Endometrial microvascular endothelial cells (primary cell): ENCODE results near the gene ASRGL1. TPM values are rescaled to one million over a fixed set of nuclear protein-coding genes. Genes with fewer than 3 reads are reported as not detected.

ENCODE experiments used
- in situ Hi-C: cut with HindIII; loops from 2 replicates; pipeline ENCODE4 v1.10.0; 2017; ENCODE audit warnings: low sequenced_read_pairs, low pct_unique_long_range_greater_than_20kb; ENCODE audit errors: inconsistent ontology term
- total RNA-seq: library from RNA; depleted of rRNA; stranded (reverse); fragments of >200 nt; gene quantifications from one replicate; pipeline ENCODE4 v1.2.3, GENCODE V29; 2015; ENCODE audit errors: inconsistent ontology term

The ASRGL1 gene
- total RNA-seq, 1 donor from 2014 or later: 53.3 TPM

DNA sequence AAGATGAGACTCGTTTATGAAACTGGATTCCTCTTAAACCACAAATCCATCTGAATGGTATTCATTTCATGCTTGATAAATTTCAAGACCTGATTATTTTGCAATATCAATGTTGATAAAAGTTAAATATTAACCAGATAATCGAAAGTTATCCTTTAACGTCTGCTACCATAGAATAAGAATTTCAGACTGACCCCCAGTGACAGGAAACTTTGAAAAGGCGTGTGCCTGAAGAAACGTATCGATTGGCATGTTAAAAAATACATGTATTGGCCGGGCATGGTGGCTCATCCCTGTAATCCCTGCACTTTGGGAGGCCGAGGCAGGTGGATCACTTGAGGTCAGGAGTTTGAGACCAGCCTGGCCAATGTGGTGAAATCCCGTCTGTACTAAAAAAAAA, 95.4 kb downstream of the ASRGL1 start:
- in situ Hi-C loops: loop anchor here (25.0 kb wide), 1 partner anchor 130 kb away; the partner anchor contains the start of gene EEF1G

DNA sequence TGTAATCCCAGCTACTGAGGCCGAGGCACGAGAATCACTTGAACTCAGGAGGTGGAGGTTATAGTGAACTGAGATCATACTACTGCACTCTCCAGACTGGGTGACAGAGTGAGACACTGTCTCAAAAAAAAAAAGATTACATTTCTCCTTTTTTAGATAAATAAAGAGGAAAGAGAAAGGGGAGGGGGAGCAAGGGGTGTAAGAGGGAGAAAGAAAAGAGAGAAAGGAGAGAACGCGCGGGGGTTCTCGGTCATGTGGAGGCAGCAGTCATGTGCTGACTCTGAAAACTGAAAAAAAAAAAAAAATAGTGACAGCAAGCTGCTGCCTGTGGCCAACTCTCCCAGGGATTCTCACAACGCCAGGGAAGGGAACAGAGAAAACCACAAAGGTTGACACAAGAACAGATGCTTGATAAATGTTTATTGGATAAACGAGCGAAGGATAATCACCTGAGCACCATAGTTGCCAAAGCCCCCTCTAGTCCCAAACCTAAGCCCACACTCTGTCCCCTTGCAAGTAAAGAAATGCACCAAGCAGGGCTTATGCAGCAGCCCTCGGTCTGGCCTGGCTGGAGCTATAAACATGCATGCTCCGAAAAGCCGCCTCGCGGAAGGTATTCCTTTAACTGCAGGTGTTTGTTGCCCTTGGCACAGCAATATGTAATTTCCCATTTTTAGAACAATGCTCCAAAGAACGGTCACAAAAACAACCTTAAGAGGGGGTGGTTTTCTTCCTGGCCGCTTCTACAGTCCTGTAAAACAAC, 96.1 kb downstream of the ASRGL1 start:
- in situ Hi-C loops: loop anchor here (25.0 kb wide), 1 partner anchor 129 kb away; the partner anchor contains the start of gene EEF1G

DNA sequence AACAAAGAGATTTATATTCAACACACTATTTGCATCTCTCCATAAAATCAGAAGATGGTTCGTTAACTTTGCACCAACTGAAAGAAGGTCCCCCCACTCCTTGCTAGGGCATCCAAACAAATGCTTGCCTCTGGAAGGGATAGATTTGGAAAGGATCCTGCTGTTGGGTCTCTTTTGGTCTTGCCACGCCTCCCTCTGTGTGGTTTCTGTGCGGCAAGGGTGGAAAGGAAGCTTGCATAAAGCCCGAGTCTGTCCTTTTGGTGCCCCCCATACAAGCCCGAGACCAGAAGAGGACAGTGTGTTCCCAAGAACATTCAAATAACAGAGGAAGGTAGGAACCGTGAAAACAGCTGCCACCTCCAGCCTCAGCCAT, 96.6 kb downstream of the ASRGL1 start:
- in situ Hi-C loops: loop anchor here (25.0 kb wide), 1 partner anchor 128 kb away; the partner anchor contains the start of gene EEF1G

DNA sequence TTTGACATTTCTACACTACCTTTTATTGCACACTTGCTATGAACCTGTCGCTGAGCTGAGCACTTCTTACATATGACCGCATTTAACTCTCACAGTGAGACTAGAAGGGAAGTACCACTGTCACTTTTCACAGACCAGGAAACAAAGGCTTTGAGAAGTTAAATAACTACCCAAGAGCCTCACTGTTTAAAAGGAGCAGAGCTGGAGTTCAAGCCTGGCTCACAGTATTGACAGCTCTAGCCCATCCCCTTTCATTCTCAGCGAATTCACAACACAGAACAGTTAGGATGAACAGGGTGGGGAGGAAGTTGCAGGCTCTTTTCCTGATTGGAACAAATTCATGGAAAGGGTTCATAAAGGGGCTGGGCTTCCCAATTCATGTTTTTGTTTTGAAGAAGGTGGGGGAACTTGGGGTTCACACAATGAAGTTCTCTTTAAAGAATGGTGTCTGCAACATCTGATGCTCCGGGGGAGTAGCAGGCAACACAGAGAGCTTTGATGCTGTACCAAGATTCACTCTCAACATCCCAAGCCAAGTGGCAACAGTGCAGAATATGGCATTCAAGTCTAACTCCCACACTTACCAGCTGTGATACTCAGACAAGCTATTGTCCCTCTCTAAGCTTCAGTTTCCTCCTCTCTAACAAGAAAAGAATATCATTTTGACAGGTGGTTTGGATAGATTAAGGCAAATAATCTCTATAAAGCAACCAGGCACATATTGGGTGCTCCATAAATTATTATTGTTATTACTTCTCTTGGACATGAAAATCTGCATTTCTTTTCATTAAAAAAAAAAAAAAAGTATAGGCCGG, 98.8 kb downstream of the ASRGL1 start:
- in situ Hi-C loops: loop anchor here (25.0 kb wide), 1 partner anchor 126 kb away; the partner anchor contains the start of gene EEF1G

DNA sequence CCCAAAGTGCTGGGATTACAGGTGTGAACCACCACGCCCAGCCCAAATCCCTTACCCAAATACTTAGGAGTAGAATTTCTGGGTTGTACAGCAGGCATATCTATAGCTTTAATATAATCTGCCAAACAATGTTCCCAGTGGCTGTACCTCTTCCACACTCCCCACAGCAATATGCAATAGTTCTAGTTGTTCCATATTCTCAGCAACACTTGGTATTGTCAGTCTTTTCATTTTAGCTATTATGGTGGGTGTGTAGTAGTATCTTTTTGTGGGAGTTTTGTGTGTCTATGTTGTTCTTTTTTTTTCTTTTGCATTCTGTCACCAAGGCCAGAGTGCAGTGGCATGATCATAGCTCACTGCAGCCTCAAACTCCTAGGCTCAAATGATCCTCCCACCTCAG, 100.4 kb downstream of the ASRGL1 start:
- in situ Hi-C loops: loop anchor here (25.0 kb wide), 1 partner anchor 125 kb away; the partner anchor contains the start of gene EEF1G

DNA sequence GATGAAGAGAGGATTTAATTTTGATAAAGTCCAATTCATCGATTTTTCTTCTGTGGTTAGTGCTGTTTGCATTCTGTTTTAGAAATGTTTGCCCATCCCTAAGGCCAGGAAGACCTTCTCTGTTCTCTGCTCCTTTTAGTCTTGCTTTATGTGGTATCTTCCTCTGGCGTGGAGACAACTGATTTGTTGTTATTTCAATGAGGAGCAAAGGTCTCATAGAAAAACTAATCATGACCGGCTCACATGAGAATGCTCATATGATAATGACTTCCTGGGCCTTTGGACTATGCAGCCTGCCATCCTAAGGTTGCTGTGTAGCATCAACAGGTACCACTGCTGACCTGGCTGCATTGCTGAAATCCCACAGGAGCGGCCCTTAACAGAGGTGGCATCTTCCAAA, 101.4 kb downstream of the ASRGL1 start:
- in situ Hi-C loops: loop anchor here (25.0 kb wide), 1 partner anchor 124 kb away; the partner anchor contains the start of gene EEF1G

DNA sequence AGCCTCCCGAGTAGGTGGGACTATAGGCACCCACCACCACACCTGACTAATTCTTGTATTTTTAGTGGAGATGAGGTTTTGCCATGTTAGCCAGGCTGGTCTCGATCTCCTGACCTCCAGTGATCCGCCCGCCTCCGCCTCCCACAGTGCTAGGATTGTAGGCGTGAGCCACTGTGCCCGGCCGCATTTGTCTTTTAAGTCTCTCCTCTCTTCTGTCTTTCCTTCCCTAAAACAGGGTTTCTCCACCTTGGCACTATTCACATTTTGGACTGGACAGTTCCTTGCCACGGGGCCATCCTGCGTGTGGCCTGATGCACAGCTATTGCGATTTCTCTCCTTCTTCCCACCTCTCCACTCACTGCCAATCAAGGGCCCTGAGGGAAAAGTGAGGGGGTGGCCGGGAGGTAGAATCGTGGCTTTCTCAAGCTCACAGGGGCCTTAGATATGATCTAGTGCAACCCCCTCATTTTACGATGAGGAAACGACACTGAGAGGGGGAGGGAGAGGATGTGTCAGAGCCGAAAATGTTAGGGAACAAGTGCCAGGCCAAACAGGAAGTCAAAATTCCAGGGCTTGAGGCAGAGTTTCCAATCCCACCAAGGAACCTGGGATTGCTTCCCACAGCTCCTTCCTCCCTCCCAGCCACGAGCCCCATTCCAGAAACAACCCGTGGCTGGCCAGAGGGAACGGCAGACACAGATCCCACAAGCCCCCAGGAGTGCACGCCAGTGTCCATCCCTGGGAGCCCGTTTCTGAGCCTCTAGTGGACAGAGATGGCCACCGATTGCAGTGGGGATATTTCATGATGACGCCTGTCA, 102.7 kb downstream of the ASRGL1 start:
- in situ Hi-C loops: loop anchor here (25.0 kb wide), 1 partner anchor 122 kb away; the partner anchor contains the start of gene EEF1G

Other genes with a start within 250 kb of the ASRGL1 start
- gene INCENP, start 213.4 kb upstream of the ASRGL1 start, total RNA-seq: 50.7 TPM
- not detected for gene SCGB1D1, start 147.2 kb upstream of the ASRGL1 start, total RNA-seq
- not detected for gene SCGB2A1, start 128.8 kb upstream of the ASRGL1 start, total RNA-seq
- not detected for gene SCGB1D2, start 95.2 kb upstream of the ASRGL1 start, total RNA-seq
- not detected for gene SCGB2A2, start 67.3 kb upstream of the ASRGL1 start, total RNA-seq
- gene SCGB1D4, start 38.4 kb upstream of the ASRGL1 start, total RNA-seq: not detected
- gene SCGB1A1, start 81.6 kb downstream of the ASRGL1 start, total RNA-seq: not detected
- 299 TPM for gene AHNAK, start 209.4 kb downstream of the ASRGL1 start, total RNA-seq
- 1,762 TPM for gene EEF1G, start 236.4 kb downstream of the ASRGL1 start, total RNA-seq